HG03103 (cell line): ENCODE data around the gene EBF4.

Source experiments
- ATAC-seq: cut with Tn5 transposase; IDR thresholded peaks from one replicate; pipeline ENCODE4 v1.9.1; 2021; ENCODE audit warnings: low read depth; ENCODE audit not compliant: unreplicated experiment

Gene EBF4

GRCh38 chr20:2741463-2741862, 48.9 kb downstream of the EBF4 start:
- ATAC-seq, result no peak

GRCh38 chr20:2741881-2742280, 49.3 kb downstream of the EBF4 start:
- ATAC-seq, result no peak

GRCh38 chr20:2742431-2742830, 49.9 kb downstream of the EBF4 start:
- ATAC-seq, result no peak

- ATAC-seq, result no peak
These were observed 50.5 kb downstream of the EBF4 start for GRCh38 chr20:2742934-2743559.

GRCh38 chr20:2745060-2745910, 52.7 kb downstream of the EBF4 start:
- no peak for ATAC-seq

- no peak for ATAC-seq
These were observed 53.5 kb downstream of the EBF4 start for GRCh38 chr20:2745936-2746635.

GRCh38 chr20:2746636-2747265, 54.2 kb downstream of the EBF4 start:
- no peak for ATAC-seq

- no peak for ATAC-seq
These were observed 55.2 kb downstream of the EBF4 start for GRCh38 chr20:2747676-2748235.

- no peak for ATAC-seq
These were observed 56.2 kb downstream of the EBF4 start for GRCh38 chr20:2748551-2749342.

GRCh38 chr20:2749343-2749950, 56.9 kb downstream of the EBF4 start:
- no peak for ATAC-seq

- ATAC-seq, result no peak
These were observed 57.4 kb downstream of the EBF4 start for GRCh38 chr20:2749951-2750490.

GRCh38 chr20:2750491-2751251, 58.1 kb downstream of the EBF4 start:
- ATAC-seq, result no peak

- ATAC-seq, result no peak
These were observed 58.8 kb downstream of the EBF4 start for GRCh38 chr20:2751347-2751877.

GRCh38 chr20:2751878-2752566, 59.4 kb downstream of the EBF4 start:
- no peak for ATAC-seq

GRCh38 chr20:2752567-2753460, 60.2 kb downstream of the EBF4 start:
- ATAC-seq, result no peak

- ATAC-seq, result no peak
These were observed 61.0 kb downstream of the EBF4 start for GRCh38 chr20:2753461-2754040.
